ENCODE results near the gene TBX20.
A peak's percentile ranks its signal among the peaks of the same experiment; 100 is the strongest.
"Not testable (repeated sequence)": the region's sequence is repeated elsewhere in the genome, so short reads cannot be mapped to it uniquely, and the experiment has no call there.

Gene TBX20

GRCh38 chr7:35204850-35205249, 49.0 kb downstream of the TBX20 start:
- not testable (repeated sequence) for H3K9me3 ChIP-seq (ENCODE audit: control insufficient read depth, insufficient read depth, low read length); H3K36me3 ChIP-seq (ENCODE audit: control insufficient read depth, insufficient read depth, low read length); H3K9ac ChIP-seq (ENCODE audit: low read depth, low read length); H3K4me3 ChIP-seq (ENCODE audit: low read depth, low read length); H3K27me3 ChIP-seq (ENCODE audit: control insufficient read depth, insufficient read depth, low read length); H3K4me1 ChIP-seq (ENCODE audit: control insufficient read depth, insufficient read depth, low read length)

DNA sequence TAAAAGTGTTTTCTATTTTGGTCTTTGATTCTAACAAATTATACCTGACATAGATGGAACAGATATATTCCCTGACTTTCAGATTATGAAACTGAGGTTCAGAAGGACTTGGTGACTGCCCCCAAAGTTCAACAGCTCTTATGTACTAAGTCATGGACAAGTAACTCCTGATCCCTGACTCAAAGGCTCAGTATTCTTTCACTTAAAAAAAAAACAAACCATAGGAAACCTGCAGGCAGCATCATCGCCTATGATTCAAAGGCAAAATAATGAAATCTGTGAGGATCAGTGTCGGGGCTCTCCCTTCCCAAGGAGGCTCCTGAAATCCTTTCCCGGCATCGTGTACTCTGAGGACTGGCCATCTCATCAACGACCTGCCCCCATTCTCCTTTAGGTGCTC, 49.9 kb downstream of the TBX20 start:
- H3K36me3 ChIP-seq (ENCODE audit: control insufficient read depth, insufficient read depth, low read length): not testable (repeated sequence)

GRCh38 chr7:35202353-35202752, 51.5 kb downstream of the TBX20 start:
- H3K36me3 ChIP-seq (ENCODE audit: control insufficient read depth, insufficient read depth, low read length); H3K9me3 ChIP-seq (ENCODE audit: control insufficient read depth, insufficient read depth, low read length); H3K4me1 ChIP-seq (ENCODE audit: control insufficient read depth, insufficient read depth, low read length); H3K4me3 ChIP-seq (ENCODE audit: low read depth, low read length); H3K9ac ChIP-seq (ENCODE audit: low read depth, low read length); H3K27me3 ChIP-seq (ENCODE audit: control insufficient read depth, insufficient read depth, low read length): not testable (repeated sequence)

More for the DNA sequence above, 49.9 kb downstream of the TBX20 start:
- not testable (repeated sequence) for H3K4me1 ChIP-seq (ENCODE audit: control insufficient read depth, insufficient read depth, low read length); H3K4me3 ChIP-seq (ENCODE audit: low read depth, low read length); H3K9me3 ChIP-seq (ENCODE audit: control insufficient read depth, insufficient read depth, low read length); H3K9ac ChIP-seq (ENCODE audit: low read depth, low read length); H3K27me3 ChIP-seq (ENCODE audit: control insufficient read depth, insufficient read depth, low read length)

DNA sequence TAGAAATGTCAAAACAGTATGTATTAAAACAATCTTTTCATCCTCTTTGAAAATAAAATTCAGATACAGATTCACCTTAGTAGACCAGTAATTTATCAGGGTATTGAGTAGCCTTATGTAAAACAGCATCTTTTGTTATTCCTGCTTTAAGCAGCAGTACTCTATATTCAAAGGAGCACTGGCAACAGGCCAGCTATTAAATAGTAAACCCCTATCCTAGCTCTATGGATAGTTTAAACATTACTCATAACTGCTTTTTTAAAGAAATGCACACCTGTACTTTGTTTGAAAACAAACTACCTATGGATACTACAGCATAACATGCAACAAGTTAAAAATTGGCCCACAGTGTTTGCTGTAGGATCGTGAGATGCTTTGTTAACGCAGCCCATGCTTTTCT, 53.7 kb downstream of the TBX20 start:
- H3K4me3 ChIP-seq (ENCODE audit: low read depth, low read length); H3K27me3 ChIP-seq (ENCODE audit: control insufficient read depth, insufficient read depth, low read length); H3K9ac ChIP-seq (ENCODE audit: low read depth, low read length); H3K9me3 ChIP-seq (ENCODE audit: control insufficient read depth, insufficient read depth, low read length); H3K4me1 ChIP-seq (ENCODE audit: control insufficient read depth, insufficient read depth, low read length); H3K36me3 ChIP-seq (ENCODE audit: control insufficient read depth, insufficient read depth, low read length): not testable (repeated sequence)

GRCh38 chr7:35198370-35199140, 55.3 kb downstream of the TBX20 start:
- not testable (repeated sequence) for H3K9me3 ChIP-seq (ENCODE audit: control insufficient read depth, insufficient read depth, low read length); H3K27me3 ChIP-seq (ENCODE audit: control insufficient read depth, insufficient read depth, low read length); H3K4me1 ChIP-seq (ENCODE audit: control insufficient read depth, insufficient read depth, low read length); H3K36me3 ChIP-seq (ENCODE audit: control insufficient read depth, insufficient read depth, low read length); H3K9ac ChIP-seq (ENCODE audit: low read depth, low read length); H3K4me3 ChIP-seq (ENCODE audit: low read depth, low read length)

DNA sequence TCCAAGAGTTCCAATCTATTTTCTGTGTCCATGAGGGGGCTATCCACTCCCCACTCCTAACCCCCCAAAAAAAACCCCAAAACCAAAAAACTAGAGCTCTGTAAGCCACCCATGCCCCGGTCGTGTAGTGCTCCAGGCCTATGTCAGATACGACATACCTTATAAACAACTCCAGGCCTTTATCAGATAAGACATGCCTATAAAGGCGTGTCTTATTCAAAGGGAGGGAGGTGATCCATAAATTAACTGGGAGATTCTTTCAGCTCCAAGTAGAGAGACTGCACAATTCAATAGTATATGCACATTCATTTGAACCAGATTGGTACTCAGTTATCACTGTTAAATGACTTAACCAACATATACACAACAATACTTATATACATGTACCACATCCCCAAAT, 62.3 kb downstream of the TBX20 start:
- not testable (repeated sequence) for H3K4me3 ChIP-seq (ENCODE audit: low read depth, low read length); H3K9ac ChIP-seq (ENCODE audit: low read depth, low read length); H3K36me3 ChIP-seq (ENCODE audit: control insufficient read depth, insufficient read depth, low read length); H3K4me1 ChIP-seq (ENCODE audit: control insufficient read depth, insufficient read depth, low read length); H3K9me3 ChIP-seq (ENCODE audit: control insufficient read depth, insufficient read depth, low read length)
- peaks cover 19% of the 10 kb centered on the region for H3K27me3 ChIP-seq (ENCODE audit: control insufficient read depth, insufficient read depth, low read length)

GRCh38 chr7:35190146-35190773, 63.6 kb downstream of the TBX20 start:
- H3K27me3 ChIP-seq (ENCODE audit: control insufficient read depth, insufficient read depth, low read length): peaks cover 24% of the 10 kb centered on the region
- H3K36me3 ChIP-seq (ENCODE audit: control insufficient read depth, insufficient read depth, low read length); H3K4me3 ChIP-seq (ENCODE audit: low read depth, low read length); H3K9ac ChIP-seq (ENCODE audit: low read depth, low read length); H3K4me1 ChIP-seq (ENCODE audit: control insufficient read depth, insufficient read depth, low read length); H3K9me3 ChIP-seq (ENCODE audit: control insufficient read depth, insufficient read depth, low read length): not testable (repeated sequence)

- H3K9ac ChIP-seq (ENCODE audit: low read depth, low read length); H3K36me3 ChIP-seq (ENCODE audit: control insufficient read depth, insufficient read depth, low read length); H3K9me3 ChIP-seq (ENCODE audit: control insufficient read depth, insufficient read depth, low read length); H3K4me1 ChIP-seq (ENCODE audit: control insufficient read depth, insufficient read depth, low read length): not testable (repeated sequence)
- H3K27me3 ChIP-seq (ENCODE audit: control insufficient read depth, insufficient read depth, low read length): peaks cover 29% of the 10 kb centered on the region
- peak overlapping the region; percentile 61 for H3K4me3 ChIP-seq (ENCODE audit: low read depth, low read length)
Observed at GRCh38 chr7:35186751-35187150, 67.1 kb downstream of the TBX20 start.

DNA sequence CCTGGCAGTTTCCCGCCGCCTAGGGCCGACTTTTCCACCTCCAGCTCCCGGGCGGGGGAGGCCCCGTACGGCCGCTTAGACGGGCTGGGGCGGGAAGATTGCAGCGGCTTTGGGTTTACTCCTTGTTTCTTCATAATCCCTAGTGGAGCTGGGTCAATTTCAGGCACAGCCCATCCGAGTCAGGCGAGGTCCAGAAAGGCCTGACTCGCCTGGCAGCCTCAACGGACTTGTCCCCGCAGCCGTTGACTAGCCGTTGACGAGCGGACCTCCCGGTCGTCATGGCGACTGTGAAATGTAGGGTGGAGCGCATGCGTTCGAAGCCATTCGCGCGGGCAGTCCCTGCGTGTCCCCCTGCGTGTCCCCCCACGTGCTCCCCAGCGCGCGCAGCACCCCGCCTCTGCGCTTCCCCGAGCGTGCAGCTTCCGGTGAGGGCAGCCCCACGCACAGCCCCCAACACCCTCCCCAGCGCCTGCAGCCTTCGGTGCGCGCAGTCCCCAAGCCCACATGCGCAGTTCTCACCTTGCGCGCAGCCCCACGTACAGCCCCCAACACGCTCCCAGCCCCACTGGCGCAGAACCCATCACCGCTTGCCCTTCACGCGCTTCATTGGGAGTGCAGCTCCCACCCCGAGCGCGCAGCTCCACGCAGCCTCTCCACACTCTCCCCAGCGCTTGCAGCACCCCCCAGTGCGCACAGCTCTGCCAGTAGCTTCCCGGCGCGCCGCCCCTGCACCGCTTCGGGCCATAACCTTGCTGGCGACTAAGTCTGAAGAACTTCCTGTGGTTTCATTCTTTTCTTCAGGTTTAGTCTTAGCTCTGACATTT, 67.8 kb downstream of the TBX20 start:
- Histone ChIP-seq H3K27me3 (ENCODE audit: control insufficient read depth, insufficient read depth, low read length) (peaks cover 29% of the 10 kb centered on the region), H3K4me1 (ENCODE audit: control insufficient read depth, insufficient read depth, low read length) (no peaks in the 10 kb centered on the region), H3K36me3 (ENCODE audit: control insufficient read depth, insufficient read depth, low read length) (no peaks in the 10 kb centered on the region), H3K9ac (ENCODE audit: low read depth, low read length) (no peak overlapping the region), H3K4me3 (ENCODE audit: low read depth, low read length) (peak overlapping the region; percentile 61), H3K9me3 (ENCODE audit: control insufficient read depth, insufficient read depth, low read length) (no peaks in the 10 kb centered on the region)

DNA sequence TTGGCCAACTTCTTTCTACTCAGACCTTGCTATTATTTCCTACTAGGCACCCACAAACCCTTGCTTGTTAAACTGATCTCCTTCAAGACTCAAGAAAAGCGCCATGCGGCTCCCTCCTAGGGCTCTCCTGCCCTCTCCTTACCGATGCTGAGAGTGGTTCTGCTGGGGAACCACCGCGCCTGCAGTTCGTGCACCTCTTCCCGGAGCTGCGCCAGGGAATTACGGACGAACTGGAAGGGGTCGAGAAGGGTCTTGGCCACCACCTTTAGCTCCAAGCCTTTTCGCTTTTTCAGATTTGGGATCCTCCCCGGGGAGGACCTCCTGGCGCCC, 68.4 kb downstream of the TBX20 start:
- H3K36me3 ChIP-seq (ENCODE audit: control insufficient read depth, insufficient read depth, low read length); H3K4me1 ChIP-seq (ENCODE audit: control insufficient read depth, insufficient read depth, low read length); H3K9me3 ChIP-seq (ENCODE audit: control insufficient read depth, insufficient read depth, low read length); H3K9ac ChIP-seq (ENCODE audit: low read depth, low read length): not testable (repeated sequence)
- Histone ChIP-seq H3K27me3 (ENCODE audit: control insufficient read depth, insufficient read depth, low read length) (peaks cover 29% of the 10 kb centered on the region), H3K4me3 (ENCODE audit: low read depth, low read length) (peak overlapping the region; percentile 61)

GRCh38 chr7:35184961-35185360, 68.9 kb downstream of the TBX20 start:
- H3K27me3 ChIP-seq (ENCODE audit: control insufficient read depth, insufficient read depth, low read length): peaks cover 29% of the 10 kb centered on the region
- H3K36me3 ChIP-seq (ENCODE audit: control insufficient read depth, insufficient read depth, low read length); H3K9me3 ChIP-seq (ENCODE audit: control insufficient read depth, insufficient read depth, low read length); H3K9ac ChIP-seq (ENCODE audit: low read depth, low read length); H3K4me1 ChIP-seq (ENCODE audit: control insufficient read depth, insufficient read depth, low read length): not testable (repeated sequence)
- peak overlapping the region; percentile 61 for H3K4me3 ChIP-seq (ENCODE audit: low read depth, low read length)

Data from iPS-15b (cell line).